Hematopoietic multipotent progenitor cell treated with erythropoietin and hydrocortisone succinate and interleukin-3 and kit ligand, for 17 days (in vitro differentiated cells): ENCODE data around the gene VAPA.

Experiments
- DNase-seq: peaks from one replicate; pipeline ENCODE4 v3.0.0-alpha.2; 2015; ENCODE audit warnings: low spot score

The VAPA gene

DNA sequence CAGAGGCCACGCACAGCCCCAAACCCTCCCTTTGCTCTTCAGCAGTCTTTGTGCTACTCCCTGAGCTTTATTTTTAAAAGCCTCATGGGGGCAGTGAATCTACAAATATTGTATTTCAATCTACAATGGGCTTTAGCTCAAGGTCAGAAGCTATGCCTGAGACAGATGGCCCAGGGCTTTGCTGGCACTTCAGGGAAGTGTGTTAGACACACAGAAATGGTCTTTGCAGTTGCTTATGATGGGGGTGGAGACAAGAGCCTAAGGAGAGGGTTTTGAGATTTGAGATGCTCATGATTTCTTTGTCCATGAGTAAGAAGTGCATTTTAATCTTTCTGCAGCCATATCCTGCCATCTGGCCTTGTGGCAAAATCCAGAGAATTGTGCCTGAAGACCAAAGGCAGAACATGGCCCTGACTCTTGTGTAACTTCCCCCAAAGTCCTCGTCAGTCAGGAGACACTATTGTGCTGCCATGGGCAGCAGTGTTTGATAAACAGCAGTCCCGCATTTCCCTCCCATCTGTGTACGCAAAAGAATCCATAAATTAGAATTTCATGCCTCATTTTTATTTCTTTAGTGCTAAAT, 92.6 kb downstream of the VAPA start:
- no peak for DNase-seq

DNA sequence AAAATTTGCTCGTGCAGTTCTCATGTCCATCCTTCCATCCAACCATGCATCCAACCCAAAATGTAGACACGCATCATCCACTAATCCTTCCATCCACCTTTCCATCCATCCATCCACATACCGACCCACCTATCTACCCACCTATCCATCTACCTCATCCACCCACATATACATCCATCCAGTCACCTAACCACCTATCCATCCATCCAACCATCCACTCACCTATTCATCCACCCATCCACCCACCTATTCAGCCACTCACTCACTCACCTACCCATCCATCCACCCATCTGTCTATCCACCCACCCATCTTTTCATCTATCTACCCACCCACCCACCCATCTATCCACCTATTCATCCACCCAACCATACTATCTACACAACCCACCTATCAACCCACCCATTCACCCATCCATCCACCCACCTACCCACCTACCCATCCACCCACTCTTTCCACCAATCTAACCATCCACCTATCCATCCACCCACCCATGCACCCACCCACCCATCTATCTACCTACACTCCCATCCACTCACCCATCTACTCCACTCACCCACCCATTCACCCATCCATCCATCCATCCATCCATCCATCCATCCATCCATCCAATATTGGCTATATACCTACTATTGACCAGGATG, 94.3 kb downstream of the VAPA start:
- no peak for DNase-seq
